Measurements from ENCODE around the gene KAZALD1. TPM values are rescaled to one million over a fixed set of nuclear protein-coding genes. Genes with fewer than 3 reads are reported as not detected.

KAZALD1 gene
- total and polyA plus RNA-seq, 4 donors = 2.5 to 10.0 (median 4.3) TPM

DNA sequence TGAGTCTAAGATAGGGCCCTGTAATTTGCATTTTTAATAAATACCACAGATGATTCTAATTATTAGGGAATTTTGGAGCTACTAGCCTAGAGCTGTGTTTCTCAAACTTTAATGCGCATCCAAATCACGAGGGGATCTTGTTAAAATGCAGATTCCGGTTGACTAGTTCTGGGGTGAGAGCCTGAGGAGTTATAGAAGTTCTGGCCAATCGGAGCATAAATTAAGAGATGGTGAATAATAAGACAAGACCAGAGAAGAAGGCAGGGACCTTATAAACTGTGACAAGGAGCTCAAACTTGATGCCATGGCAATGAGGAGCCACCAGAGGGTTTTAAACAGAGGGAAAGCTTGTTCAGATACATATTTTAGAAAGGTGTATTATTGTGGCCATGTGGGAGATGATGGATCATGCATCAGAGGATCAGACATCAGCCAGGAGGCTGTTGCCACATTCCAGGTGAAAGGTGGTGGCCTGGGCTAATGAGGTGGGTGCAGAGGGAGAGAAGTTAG lies 39.6 kb downstream of the KAZALD1 start:
- Histone ChIP-seq H3K27ac (ENCODE audit: low read depth, low read length) (no peak overlapping the region), H3K27me3 (ENCODE audit: control insufficient read depth, insufficient read depth, low read length) (peaks cover 47% of the 10 kb centered on the region), H3K9me3 (ENCODE audit: control insufficient read depth, insufficient read depth, low read length) (no peaks in the 10 kb centered on the region), H3K4me1 (ENCODE audit: control insufficient read depth, insufficient read depth, low read length) (no peaks in the 10 kb centered on the region), H3K4me3 (ENCODE audit: low read depth, low read length) (no peak overlapping the region), H3K36me3 (ENCODE audit: control insufficient read depth, insufficient read depth, low read length) (no peaks in the 10 kb centered on the region)
- DNase-seq (ENCODE audit: low read depth in 4 of 6, low spot score in 6 of 6) = no peak
- 71% methylated on average over 4 of the region's 4 CpGs for WGBS (ENCODE audit: insufficient coverage)

DNA sequence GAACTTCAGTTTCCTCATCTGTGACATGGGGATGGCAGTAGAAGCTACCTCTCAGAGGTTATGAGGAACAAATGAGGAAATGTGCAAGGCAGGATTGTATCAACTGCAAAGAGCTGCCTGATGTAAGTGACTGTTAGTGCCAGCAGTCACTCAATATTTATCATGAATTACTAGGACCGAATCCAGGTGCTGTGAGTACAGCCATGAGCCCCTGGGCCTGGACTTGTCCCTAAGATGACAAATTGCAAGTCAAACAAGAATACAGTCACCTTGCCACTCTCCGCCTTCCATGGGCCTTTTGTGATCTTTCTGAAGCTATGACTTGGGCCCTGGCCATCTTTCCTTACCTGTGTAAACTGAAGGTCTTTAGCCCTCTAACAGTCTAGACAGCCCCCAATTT lies 41.6 kb downstream of the KAZALD1 start:
- 92% methylated on average over 2 of the region's 2 CpGs for WGBS (ENCODE audit: insufficient coverage)
- Histone ChIP-seq H3K27ac (ENCODE audit: low read depth, low read length) (no peak overlapping the region), H3K9me3 (ENCODE audit: control insufficient read depth, insufficient read depth, low read length) (no peaks in the 10 kb centered on the region), H3K36me3 (ENCODE audit: control insufficient read depth, insufficient read depth, low read length) (no peaks in the 10 kb centered on the region), H3K27me3 (ENCODE audit: control insufficient read depth, insufficient read depth, low read length) (peaks cover 44% of the 10 kb centered on the region), H3K4me3 (ENCODE audit: low read depth, low read length) (no peak overlapping the region), H3K4me1 (ENCODE audit: control insufficient read depth, insufficient read depth, low read length) (no peaks in the 10 kb centered on the region)
- no peak for DNase-seq (ENCODE audit: low read depth in 4 of 6, low spot score in 6 of 6)

DNA sequence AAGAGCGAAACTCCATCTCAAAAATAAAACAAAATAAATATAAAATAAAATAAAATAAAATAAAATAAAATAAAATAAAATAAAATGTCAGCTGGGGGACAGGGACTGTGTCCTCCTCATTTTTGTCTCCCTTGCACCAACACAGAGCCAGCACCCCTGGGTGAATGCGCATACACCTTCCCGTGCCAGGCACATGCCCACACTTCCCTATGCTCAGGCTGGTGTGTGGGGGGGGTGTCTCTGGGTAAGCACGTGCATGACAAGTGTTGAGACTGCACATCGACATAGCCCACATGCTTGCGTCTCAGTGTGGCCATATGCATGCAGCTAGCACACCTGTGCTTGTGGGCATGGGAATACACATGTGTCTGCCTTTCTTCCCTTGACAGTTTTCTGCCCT lies 44.6 kb downstream of the KAZALD1 start:
- H3K36me3 ChIP-seq (ENCODE audit: control insufficient read depth, insufficient read depth, low read length) = no peaks in the 10 kb centered on the region
- 89% methylated on average over 2 of the region's 6 CpGs for WGBS (ENCODE audit: insufficient coverage)
- H3K27ac ChIP-seq (ENCODE audit: low read depth, low read length) = no peak overlapping the region
- no peak for DNase-seq (ENCODE audit: low read depth in 4 of 6, low spot score in 6 of 6)
- H3K4me1 ChIP-seq (ENCODE audit: control insufficient read depth, insufficient read depth, low read length) = no peaks in the 10 kb centered on the region
- H3K9me3 ChIP-seq (ENCODE audit: control insufficient read depth, insufficient read depth, low read length) = no peaks in the 10 kb centered on the region
- H3K27me3 ChIP-seq (ENCODE audit: control insufficient read depth, insufficient read depth, low read length) = peaks cover 23% of the 10 kb centered on the region
- H3K4me3 ChIP-seq (ENCODE audit: low read depth, low read length) = no peak overlapping the region

DNA sequence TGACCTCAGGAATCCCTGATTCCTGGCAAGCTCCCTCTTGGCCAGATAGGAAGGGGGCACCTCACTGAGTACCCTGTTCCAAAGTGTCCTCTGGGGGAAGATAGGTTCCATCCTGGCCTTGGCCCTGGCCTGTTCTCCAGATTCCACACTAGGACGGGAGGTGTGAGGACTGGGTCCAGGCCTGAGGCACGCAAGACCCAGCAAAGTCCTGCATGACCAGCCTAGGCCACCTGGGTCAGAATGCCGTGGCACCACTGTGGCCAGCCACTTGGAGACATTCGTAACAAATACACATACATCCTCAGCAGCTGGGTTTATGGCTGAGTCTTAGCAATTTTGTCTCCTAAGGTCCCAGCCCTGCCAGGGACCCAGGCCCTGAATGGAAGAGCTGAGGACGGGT lies 46.0 kb downstream of the KAZALD1 start:
- H3K27ac ChIP-seq (ENCODE audit: low read depth, low read length) = no peak overlapping the region
- peaks cover 13% of the 10 kb centered on the region for H3K27me3 ChIP-seq (ENCODE audit: control insufficient read depth, insufficient read depth, low read length)
- WGBS (ENCODE audit: insufficient coverage) = 94% methylated on average over 5 of the region's 5 CpGs
- no peak overlapping the region for H3K4me3 ChIP-seq (ENCODE audit: low read depth, low read length)
- no peaks in the 10 kb centered on the region for H3K9me3 ChIP-seq (ENCODE audit: control insufficient read depth, insufficient read depth, low read length)
- DNase-seq (ENCODE audit: low read depth in 4 of 6, low spot score in 6 of 6) = no peak
- H3K4me1 ChIP-seq (ENCODE audit: control insufficient read depth, insufficient read depth, low read length) = no peaks in the 10 kb centered on the region
- no peaks in the 10 kb centered on the region for H3K36me3 ChIP-seq (ENCODE audit: control insufficient read depth, insufficient read depth, low read length)

DNA sequence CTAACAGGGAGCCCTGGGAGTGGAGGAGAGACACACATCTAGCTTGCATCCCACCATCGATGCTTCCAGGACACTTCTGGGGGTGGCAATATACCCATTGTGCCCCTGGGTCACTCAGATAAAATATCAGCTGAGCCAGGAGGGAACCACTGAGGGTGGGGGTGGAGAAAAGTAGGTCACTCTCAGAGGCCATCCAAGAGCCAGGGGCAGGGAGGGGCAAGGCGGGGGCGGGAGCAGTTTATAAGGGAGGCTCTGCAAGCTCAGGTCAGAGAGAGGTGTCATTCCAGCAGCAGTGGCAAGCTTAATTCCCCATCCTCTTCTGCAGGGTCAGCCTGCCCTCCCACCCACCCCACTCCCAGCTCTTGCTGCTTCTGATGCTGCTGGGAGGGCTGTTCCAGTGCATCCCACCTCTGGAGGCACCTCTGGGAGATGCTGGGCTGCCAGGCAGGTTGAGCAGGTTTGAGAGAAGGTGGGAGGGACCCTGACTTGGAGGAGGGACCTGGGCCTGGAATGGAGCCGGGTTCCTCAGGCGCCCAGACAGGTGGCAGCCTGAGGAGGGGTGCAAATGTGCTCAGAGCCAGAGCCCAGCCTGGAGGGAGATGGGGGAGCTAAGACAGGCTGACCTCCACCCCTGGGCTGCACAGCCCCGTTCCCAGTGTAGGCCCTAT lies 49.2 kb downstream of the KAZALD1 start:
- Histone ChIP-seq H3K9me3 (ENCODE audit: control insufficient read depth, insufficient read depth, low read length) (no peaks in the 10 kb centered on the region), H3K27me3 (ENCODE audit: control insufficient read depth, insufficient read depth, low read length) (peaks cover 25% of the 10 kb centered on the region), H3K27ac (ENCODE audit: low read depth, low read length) (no peak overlapping the region), H3K4me1 (ENCODE audit: control insufficient read depth, insufficient read depth, low read length) (no peaks in the 10 kb centered on the region), H3K4me3 (ENCODE audit: low read depth, low read length) (no peak overlapping the region), H3K36me3 (ENCODE audit: control insufficient read depth, insufficient read depth, low read length) (no peaks in the 10 kb centered on the region)
- whole genome bisulfite sequencing (ENCODE audit: insufficient coverage) = 46% methylated on average over 6 of the region's 6 CpGs
- DNase-seq (ENCODE audit: low read depth in 4 of 6, low spot score in 6 of 6) = no peak

DNA sequence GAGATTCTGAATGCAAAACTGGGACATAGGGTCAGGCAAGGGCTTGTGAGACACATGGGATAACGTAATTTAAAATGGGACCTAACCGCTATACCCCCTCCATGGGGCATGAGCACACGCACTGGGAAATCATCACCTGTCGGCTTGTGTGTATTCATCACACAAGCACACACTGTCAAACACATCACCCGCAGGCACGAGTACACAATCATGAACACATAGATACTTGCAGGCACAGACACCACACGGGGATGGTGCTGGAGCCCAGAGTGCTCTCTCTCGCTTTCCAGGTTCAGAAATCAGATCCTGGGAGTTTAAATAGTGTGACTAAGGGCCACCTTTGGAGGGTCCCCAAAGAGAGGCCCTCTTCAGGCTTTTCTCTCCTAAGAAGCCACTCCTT lies 49.8 kb downstream of the KAZALD1 start:
- DNase-seq (ENCODE audit: low read depth in 4 of 6, low spot score in 6 of 6) = no peak
- H3K36me3 ChIP-seq (ENCODE audit: control insufficient read depth, insufficient read depth, low read length) = no peaks in the 10 kb centered on the region
- no peaks in the 10 kb centered on the region for H3K4me1 ChIP-seq (ENCODE audit: control insufficient read depth, insufficient read depth, low read length)
- WGBS (ENCODE audit: insufficient coverage) = 83% methylated on average over 5 of the region's 8 CpGs
- H3K4me3 ChIP-seq (ENCODE audit: low read depth, low read length) = no peak overlapping the region
- no peak overlapping the region for H3K27ac ChIP-seq (ENCODE audit: low read depth, low read length)
- no peaks in the 10 kb centered on the region for H3K9me3 ChIP-seq (ENCODE audit: control insufficient read depth, insufficient read depth, low read length)
- H3K27me3 ChIP-seq (ENCODE audit: control insufficient read depth, insufficient read depth, low read length) = peaks cover 30% of the 10 kb centered on the region

DNA sequence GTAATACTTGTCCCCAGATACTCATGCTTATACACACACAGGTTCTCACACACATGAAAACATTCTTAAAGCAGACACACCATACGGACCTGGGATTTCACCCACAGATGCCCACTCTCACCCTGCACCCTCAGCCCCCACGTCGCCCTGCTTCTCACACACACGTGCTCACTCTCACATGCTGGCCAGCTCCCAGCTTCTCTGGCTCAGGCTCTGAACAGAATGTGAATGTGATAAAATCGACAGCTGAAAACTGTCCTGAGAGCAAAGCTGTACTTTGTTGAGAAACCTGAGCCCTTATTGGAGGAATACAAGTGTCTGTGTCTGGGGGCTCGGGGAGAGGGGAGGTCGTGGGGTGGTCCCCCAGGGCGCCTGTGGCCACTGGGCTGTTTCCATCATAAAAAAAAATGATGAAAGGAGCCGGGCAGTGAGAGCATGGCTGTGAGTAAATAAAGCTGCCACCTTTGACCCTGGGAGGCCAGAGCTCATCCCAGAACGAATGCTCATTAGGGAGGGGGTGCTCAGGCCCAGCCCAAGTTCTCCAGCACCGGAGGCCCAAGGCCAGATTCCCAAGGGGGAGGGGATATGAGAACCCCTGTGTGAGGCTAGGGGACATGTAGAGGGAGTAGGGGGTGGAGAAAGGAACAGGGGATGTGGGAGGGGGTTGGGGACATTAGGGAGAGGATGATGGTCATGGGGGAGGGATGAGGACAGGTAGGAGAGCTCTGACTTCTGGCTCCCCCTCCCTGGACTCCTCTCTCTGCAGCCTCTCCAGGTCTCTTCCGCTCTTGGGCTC lies 51.2 kb downstream of the KAZALD1 start:
- Histone ChIP-seq H3K36me3 (ENCODE audit: control insufficient read depth, insufficient read depth, low read length) (no peaks in the 10 kb centered on the region), H3K9me3 (ENCODE audit: control insufficient read depth, insufficient read depth, low read length) (no peaks in the 10 kb centered on the region), H3K27me3 (ENCODE audit: control insufficient read depth, insufficient read depth, low read length) (peaks cover 33% of the 10 kb centered on the region), H3K4me3 (ENCODE audit: low read depth, low read length) (no peak overlapping the region), H3K4me1 (ENCODE audit: control insufficient read depth, insufficient read depth, low read length) (no peaks in the 10 kb centered on the region), H3K27ac (ENCODE audit: low read depth, low read length) (no peak overlapping the region)
- DNase-seq (ENCODE audit: low read depth in 4 of 6, low spot score in 6 of 6) = no peak
- WGBS (ENCODE audit: insufficient coverage) = 11% methylated on average over 8 of the region's 12 CpGs

DNA sequence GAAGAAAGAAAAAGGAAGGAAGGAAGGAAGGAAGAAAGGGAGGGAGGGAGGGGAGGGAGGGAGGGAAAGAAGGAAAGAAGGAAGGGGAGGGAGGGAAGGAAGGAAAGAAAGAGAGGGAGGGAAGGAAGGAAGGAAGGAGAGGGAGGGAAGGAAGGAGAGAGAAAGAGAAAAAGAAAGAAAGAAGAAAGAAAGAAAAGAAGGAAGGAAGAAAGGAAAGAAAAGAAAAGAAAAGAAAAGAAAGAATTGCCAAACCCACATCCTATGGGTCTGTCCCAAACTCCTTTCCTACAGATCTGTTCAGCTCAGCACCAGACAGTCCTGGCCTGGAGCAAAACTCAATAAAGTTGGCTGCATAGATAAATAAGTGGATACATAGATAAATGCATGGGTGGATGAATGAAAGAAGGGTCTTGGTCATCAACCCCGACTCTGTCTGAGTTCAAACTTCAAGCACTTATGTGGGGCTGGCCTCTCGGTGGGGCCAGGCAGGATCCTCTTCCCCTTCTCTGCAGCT lies 52.2 kb downstream of the KAZALD1 start:
- Histone ChIP-seq H3K4me1 (ENCODE audit: control insufficient read depth, insufficient read depth, low read length) (no peaks in the 10 kb centered on the region), H3K27me3 (ENCODE audit: control insufficient read depth, insufficient read depth, low read length) (peaks cover 39% of the 10 kb centered on the region), H3K9me3 (ENCODE audit: control insufficient read depth, insufficient read depth, low read length) (no peaks in the 10 kb centered on the region), H3K4me3 (ENCODE audit: low read depth, low read length) (no peak overlapping the region), H3K27ac (ENCODE audit: low read depth, low read length) (no peak overlapping the region), H3K36me3 (ENCODE audit: control insufficient read depth, insufficient read depth, low read length) (no peaks in the 10 kb centered on the region)
- WGBS (ENCODE audit: insufficient coverage) = 68% methylated on average over 2 of the region's 2 CpGs
- no peak for DNase-seq (ENCODE audit: low read depth in 4 of 6, low spot score in 6 of 6)

DNA sequence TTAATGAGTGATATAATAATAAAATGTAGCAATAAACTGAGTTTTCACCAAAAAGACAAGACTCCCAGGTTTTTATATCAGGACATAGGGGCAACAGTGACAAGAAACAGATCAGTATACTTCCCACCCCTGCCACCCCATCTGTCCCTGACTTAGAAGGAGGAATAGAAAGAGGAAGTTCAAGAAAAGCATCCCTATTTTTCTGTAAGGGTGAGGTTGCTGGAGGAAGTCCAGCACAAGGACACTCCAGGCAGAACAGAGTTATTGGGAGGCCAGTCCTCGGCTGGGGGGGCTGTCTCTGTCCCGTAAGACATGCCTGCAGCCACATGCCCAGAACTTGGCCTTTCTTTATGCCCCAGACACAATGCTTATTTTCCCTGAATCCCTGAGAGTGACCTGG lies 52.9 kb downstream of the KAZALD1 start:
- no peaks in the 10 kb centered on the region for H3K9me3 ChIP-seq (ENCODE audit: control insufficient read depth, insufficient read depth, low read length)
- H3K4me1 ChIP-seq (ENCODE audit: control insufficient read depth, insufficient read depth, low read length) = no peaks in the 10 kb centered on the region
- no peak overlapping the region for H3K27ac ChIP-seq (ENCODE audit: low read depth, low read length)
- no peaks in the 10 kb centered on the region for H3K36me3 ChIP-seq (ENCODE audit: control insufficient read depth, insufficient read depth, low read length)
- H3K27me3 ChIP-seq (ENCODE audit: control insufficient read depth, insufficient read depth, low read length) = peaks cover 44% of the 10 kb centered on the region
- WGBS (ENCODE audit: insufficient coverage) = 58% methylated on average over 2 of the region's 2 CpGs
- no peak for DNase-seq (ENCODE audit: low read depth in 4 of 6, low spot score in 6 of 6)
- H3K4me3 ChIP-seq (ENCODE audit: low read depth, low read length) = no peak overlapping the region
